Measurements from ENCODE around the gene ZNF701. TPM values are rescaled to one million over a fixed set of nuclear protein-coding genes. Genes with fewer than 3 reads are reported as not detected.
A peak's percentile ranks its signal among the peaks of the same experiment; 100 is the strongest.
"Not testable (repeated sequence)": the region's sequence is repeated elsewhere in the genome, so short reads cannot be mapped to it uniquely, and the experiment has no call there.

The ZNF701 gene
- total RNA-seq, 4 donors from 2014 or later: 11.6 to 13.7 (median 12.9) TPM

DNA sequence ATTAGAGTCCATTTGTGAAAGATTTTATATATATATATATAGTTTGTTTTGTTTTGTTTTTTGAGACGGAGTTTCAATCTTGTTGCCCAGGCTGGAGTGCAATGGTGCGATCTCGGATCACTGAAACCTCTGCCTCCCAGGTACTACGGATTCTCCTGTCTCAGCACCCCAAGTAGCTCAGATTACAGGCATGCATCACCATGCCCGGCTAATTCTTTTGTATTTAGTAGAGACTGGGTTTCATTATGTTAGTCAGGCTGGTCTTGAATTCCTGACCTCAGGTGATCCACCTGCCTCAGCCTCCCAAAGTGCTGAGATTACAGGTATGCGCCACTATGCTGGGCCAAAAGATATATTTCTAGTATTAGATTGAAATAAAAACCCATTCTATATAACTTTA lies 4.0 kb upstream of the ZNF701 start:
- TF ChIP-seq, protein P1, sequence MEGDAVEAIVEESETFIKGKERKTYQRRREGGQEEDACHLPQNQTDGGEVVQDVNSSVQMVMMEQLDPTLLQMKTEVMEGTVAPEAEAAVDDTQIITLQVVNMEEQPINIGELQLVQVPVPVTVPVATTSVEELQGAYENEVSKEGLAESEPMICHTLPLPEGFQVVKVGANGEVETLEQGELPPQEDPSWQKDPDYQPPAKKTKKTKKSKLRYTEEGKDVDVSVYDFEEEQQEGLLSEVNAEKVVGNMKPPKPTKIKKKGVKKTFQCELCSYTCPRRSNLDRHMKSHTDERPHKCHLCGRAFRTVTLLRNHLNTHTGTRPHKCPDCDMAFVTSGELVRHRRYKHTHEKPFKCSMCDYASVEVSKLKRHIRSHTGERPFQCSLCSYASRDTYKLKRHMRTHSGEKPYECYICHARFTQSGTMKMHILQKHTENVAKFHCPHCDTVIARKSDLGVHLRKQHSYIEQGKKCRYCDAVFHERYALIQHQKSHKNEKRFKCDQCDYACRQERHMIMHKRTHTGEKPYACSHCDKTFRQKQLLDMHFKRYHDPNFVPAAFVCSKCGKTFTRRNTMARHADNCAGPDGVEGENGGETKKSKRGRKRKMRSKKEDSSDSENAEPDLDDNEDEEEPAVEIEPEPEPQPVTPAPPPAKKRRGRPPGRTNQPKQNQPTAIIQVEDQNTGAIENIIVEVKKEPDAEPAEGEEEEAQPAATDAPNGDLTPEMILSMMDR (IDR thresholded peaks at IDR 0.05): no peak
- 82 to 87% methylated on average over 6 of the region's 6 CpGs for WGBS, 2 donors
- no peak overlapping the region for H3K4me3 ChIP-seq (ENCODE audit: low read depth, poor library complexity, severe bottlenecking)
- intact Hi-C loops (cut with DNase I; ENCODE audit: low total_unique reads): no loop called here
- DNase-seq (ENCODE audit: low spot score in 2 of 2): no peak

DNA sequence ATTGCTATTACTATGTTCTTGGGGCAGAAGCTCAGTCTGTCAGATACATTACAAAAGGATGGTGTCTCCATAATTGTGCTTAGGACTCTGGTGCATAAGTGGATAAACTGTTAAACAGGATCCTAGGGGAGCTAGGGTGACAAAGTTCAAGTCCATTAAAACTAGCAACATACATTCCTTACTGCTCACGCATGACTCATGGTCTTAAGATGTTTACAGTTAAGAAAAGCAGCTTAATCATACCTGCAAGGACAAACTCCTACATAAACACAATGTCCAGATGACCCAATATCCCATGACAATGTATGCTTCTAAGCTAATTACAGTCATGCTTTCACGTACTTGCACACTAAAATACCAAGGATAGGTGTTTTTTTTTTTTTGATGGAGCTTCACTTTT lies 3.5 kb upstream of the ZNF701 start:
- H3K4me3 ChIP-seq (ENCODE audit: low read depth, poor library complexity, severe bottlenecking): no peak overlapping the region
- intact Hi-C loops (cut with DNase I; ENCODE audit: low total_unique reads): no loop called here
- no peak for DNase-seq (ENCODE audit: low spot score in 2 of 2)
- WGBS, 2 donors: 92 to 93% methylated on average over 2 of the region's 2 CpGs
- TF ChIP-seq, protein P1 (IDR thresholded peaks at IDR 0.05): no peak

DNA sequence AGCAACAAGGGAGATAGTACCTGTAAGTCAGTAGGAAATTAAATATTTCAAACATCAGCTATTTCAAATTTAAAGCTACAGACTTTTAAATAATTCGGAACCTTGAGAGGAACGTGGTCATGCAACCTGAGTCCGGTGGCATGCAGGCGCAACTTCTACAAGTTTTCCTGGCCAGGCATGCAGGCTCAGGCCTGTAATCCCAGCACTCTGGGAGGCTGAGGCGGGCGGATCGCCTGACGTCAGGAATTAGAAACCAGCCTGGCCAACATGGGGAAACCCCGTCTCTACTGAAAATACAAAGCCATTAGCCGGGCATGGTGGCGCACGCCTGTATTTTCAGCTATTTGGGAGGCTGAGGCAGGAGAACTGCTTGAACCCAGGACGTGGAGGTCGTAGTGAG lies 2.2 kb upstream of the ZNF701 start:
- WGBS, 2 donors: 85 to 87% methylated on average over 14 of the region's 14 CpGs
- intact Hi-C loops (cut with DNase I; ENCODE audit: low total_unique reads): no loop called here
- DNase-seq (ENCODE audit: low spot score in 2 of 2): no peak
- H3K4me3 ChIP-seq (ENCODE audit: low read depth, poor library complexity, severe bottlenecking): no peak overlapping the region
- no peak for TF ChIP-seq POLR2A (IDR thresholded peaks at IDR 0.05)
- TF ChIP-seq, protein P1 (IDR thresholded peaks at IDR 0.05): no peak

DNA sequence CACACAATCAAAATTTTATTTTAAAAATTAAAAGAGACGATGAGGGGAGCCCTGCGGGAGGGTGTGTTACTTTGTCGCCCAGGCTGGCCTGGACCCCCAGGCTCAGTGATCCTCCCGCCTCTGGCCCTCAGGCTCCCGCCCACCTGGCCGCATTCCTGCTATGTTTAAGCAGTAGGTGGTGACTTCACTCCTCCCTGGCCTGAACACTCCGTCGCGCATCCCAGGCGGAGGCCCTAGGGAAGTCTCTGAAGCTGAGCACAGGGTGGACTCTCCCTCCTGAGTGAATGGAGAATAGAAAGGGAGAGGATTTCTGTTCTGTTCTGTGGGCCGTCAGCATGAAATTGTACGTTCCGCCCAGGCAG lies 468 bp upstream of the ZNF701 start:
- intact Hi-C loops (cut with DNase I; ENCODE audit: low total_unique reads): not testable (repeated sequence)
- 3 to 5% methylated on average over 13 of the region's 13 CpGs for WGBS, 2 donors

DNA sequence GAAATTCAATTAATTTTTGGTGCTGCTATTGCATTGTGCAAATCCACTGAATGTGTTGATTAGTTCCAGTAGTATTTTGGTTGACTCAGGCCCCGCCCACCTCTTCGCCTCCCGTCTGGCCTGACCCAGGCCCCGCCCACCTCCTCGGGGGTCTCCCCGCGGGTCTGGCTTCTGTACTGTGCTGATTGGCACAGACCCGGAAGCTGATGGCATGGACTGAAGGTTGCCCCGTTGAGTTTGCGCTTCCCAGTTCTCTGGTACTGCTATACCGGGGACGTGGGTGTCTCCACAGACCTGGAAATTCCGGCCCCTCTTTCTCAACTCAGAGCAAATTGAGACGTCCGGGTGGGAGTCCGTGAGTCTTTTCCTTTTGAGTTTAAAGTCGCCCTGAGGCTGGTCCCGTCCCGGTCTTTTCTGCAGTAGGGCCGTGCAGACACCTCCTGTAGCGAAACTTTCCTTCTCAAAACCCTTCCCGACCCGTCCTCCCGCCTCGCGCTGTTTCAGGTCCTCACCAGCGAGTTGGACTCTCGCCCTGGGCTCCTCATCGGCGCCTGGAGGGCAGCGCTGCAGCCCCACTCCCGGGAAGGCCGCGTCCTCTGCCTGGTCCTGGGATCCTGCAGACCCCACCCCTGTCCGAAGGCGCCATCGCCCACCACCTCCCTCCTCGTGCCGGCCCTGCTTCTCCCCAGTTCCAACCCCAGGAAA lies 14.8 kb downstream of the ZNF701 start:
- intact Hi-C loops (cut with DNase I; ENCODE audit: low total_unique reads): no loop called here
- 63 to 68% methylated on average over 39 of the region's 39 CpGs for WGBS, 2 donors
- TF ChIP-seq, protein P1 (IDR thresholded peaks at IDR 0.05): no peak
- TF ChIP-seq POLR2A (IDR thresholded peaks at IDR 0.05): no peak
- DNase-seq (ENCODE audit: low spot score in 2 of 2): peak in 1 of 2 donors; percentile 61
- H3K4me3 ChIP-seq (ENCODE audit: low read depth, poor library complexity, severe bottlenecking): no peak overlapping the region

More for the DNA sequence above, 468 bp upstream of the ZNF701 start:
- DNase-seq (ENCODE audit: low spot score in 2 of 2); H3K4me3 ChIP-seq (ENCODE audit: low read depth, poor library complexity, severe bottlenecking): not testable (repeated sequence)

DNA sequence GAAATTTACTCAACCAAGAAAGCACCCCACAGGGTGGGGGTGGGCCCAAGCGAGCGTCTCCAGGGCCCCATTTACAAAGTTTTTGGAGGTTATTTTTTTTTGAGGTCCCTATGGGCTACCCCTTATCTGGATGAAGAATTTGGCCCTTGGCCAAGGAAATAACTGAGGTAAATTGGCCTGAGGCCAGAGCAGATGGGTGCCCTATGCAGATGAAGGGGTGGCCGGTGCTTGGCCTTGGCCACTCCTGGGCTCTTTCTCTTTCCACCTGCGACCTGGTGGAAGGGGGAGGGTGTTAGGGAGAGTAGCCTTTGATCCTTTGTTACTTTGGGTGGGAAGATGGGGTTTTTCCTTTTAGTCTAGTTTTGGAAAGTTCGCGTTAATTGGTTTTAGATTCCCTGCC lies 15.5 kb downstream of the ZNF701 start:
- 87 to 90% methylated on average over 6 of the region's 6 CpGs for WGBS, 2 donors
- TF ChIP-seq, protein P1 (IDR thresholded peaks at IDR 0.05): no peak
- TF ChIP-seq POLR2A (IDR thresholded peaks at IDR 0.05): no peak

More for the DNA sequence above, 15.5 kb downstream of the ZNF701 start:
- intact Hi-C loops (cut with DNase I; ENCODE audit: low total_unique reads): no loop called here
- no peak overlapping the region for H3K4me3 ChIP-seq (ENCODE audit: low read depth, poor library complexity, severe bottlenecking)
- DNase-seq (ENCODE audit: low spot score in 2 of 2): peak in 1 of 2 donors; percentile 1

Measured in lower leg skin (tissue), 4 donors.